K562 (cell line): ENCODE data around the gene ANKRD13D. TPM values are rescaled to one million over a fixed set of nuclear protein-coding genes. Genes with fewer than 3 reads are reported as not detected.

Experiments used
- BHLHE40 ChIP-seq: IDR thresholded peaks from 2 replicates; pipeline ENCODE4 v1.6.1; 2011; ENCODE audit warnings: low read length, improper control_type of control experiment
- CBX3 ChIP-seq, 2 experiments: IDR thresholded peaks; 1 replicate in 1 of 2; 2 replicates in 1 of 2; pipeline ENCODE4 v1.6.1; 2012; ENCODE audit warnings: inconsistent platforms in 2 of 2, low read length in 2 of 2, borderline replicate concordance in 1 of 2, control low read depth in 1 of 2
- CREM ChIP-seq: IDR thresholded peaks from 2 replicates; pipeline ENCODE4 v1.6.1; 2014; ENCODE audit warnings: antibody characterized with exemption, low read depth
- DMBX1 ChIP-seq: fragments of 250-450 bp; sonication (Bioruptor Pico); IDR thresholded peaks from 2 replicates; pipeline ENCODE4 v1.8.0; 2022; ENCODE audit warnings: inconsistent platforms, mild to moderate bottlenecking, moderate library complexity, borderline replicate concordance
- HDAC1 ChIP-seq, 2 experiments: fragments of 450-650 bp; IDR thresholded peaks; 2 replicates each; pipeline ENCODE4 v1.6.1; 2016 to 2017; ENCODE audit warnings: inconsistent platforms in 1 of 2, mild to moderate bottlenecking in 1 of 2, moderate library complexity in 1 of 2
- MCM5 ChIP-seq: fragments of 450-650 bp; IDR thresholded peaks from 2 replicates; pipeline ENCODE4 v1.6.1; 2016; ENCODE audit warnings: low read depth
- MTA3 ChIP-seq: fragments of 450-650 bp; formaldehyde crosslinking; IDR thresholded peaks from 2 replicates; pipeline ENCODE4 v1.6.1; 2017; ENCODE audit warnings: mild to moderate bottlenecking, borderline replicate concordance
- PBX2 ChIP-seq, 2 experiments: IDR thresholded peaks in 1 of 2; conservative IDR thresholded peaks in 1 of 2; 2 replicates each; pipeline ENCODE4 v1.6.1; 2016; ENCODE audit warnings: low read depth in 2 of 2, mild to moderate bottlenecking in 1 of 2, missing compliant biosample characterization in 1 of 2, missing genetic modification characterization in 1 of 2, moderate library complexity in 1 of 2
- PCBP1 ChIP-seq: fragments of 200-400 bp; formaldehyde crosslinking; IDR thresholded peaks from 2 replicates; pipeline ENCODE4 v1.6.1; 2018; ENCODE audit warnings: mild to moderate bottlenecking, low read depth, low read length; ENCODE audit not compliant: poor library complexity, severe bottlenecking
- RBM14 ChIP-seq: fragments of 200-400 bp; formaldehyde crosslinking; IDR thresholded peaks from 2 replicates; pipeline ENCODE4 v1.6.1; 2018; ENCODE audit warnings: low read depth, mild to moderate bottlenecking, low read length, moderate library complexity, borderline replicate concordance; ENCODE audit not compliant: insufficient read depth
- SFPQ ChIP-seq: fragments of 200-400 bp; formaldehyde crosslinking; IDR thresholded peaks from 2 replicates; pipeline ENCODE4 v1.6.1; 2017; ENCODE audit warnings: mild to moderate bottlenecking, low read depth, low read length, moderate library complexity
- TAF1 ChIP-seq: IDR thresholded peaks from 2 replicates; pipeline ENCODE4 v1.6.1; 2011; ENCODE audit warnings: mild to moderate bottlenecking, low read length, moderate library complexity; ENCODE audit not compliant: insufficient read depth, control insufficient read depth, severe bottlenecking; ENCODE audit errors: extremely low read depth
- TAF15 ChIP-seq: fragments of 200-400 bp; formaldehyde crosslinking; IDR thresholded peaks from 2 replicates; pipeline ENCODE4 v1.6.1; 2017; ENCODE audit warnings: mild to moderate bottlenecking, low read depth, low read length, moderate library complexity
- TFE3 ChIP-seq: fragments of 450-650 bp; formaldehyde crosslinking; IDR thresholded peaks from 2 replicates; pipeline ENCODE4 v1.4.0; 2020; ENCODE audit warnings: mild to moderate bottlenecking, mixed read lengths
- ZNF592 ChIP-seq: fragments of 450-650 bp; IDR thresholded peaks from 2 replicates; pipeline ENCODE4 v1.6.1; 2017; ENCODE audit warnings: antibody characterized with exemption, mild to moderate bottlenecking
- polyA plus RNA-seq, 8 experiments: library from polyadenylated mRNA; depleted of rRNA in 4 of 8; stranded (reverse) in 5 of 8; unstranded in 3 of 8; fragments of >200 nt; fragmentation: Nextera tagmentation in 2 of 8; fragmentation: Illumina TruSeq in 1 of 8; extraction: Ambion mirVana in 2 of 8; extraction: Trizol in 1 of 8; gene quantifications; 2 replicates each; pipeline versions ENCODE4 v1.2.1 to v1.2.3, GENCODE V29; 2011 to 2014; ENCODE audit warnings: inconsistent platforms in 1 of 8, missing spikeins in 1 of 8
- total RNA-seq, 7 experiments: library from RNA; depleted of rRNA in 6 of 7; stranded (reverse); fragments of >200 nt in 6 of 7; fragmentation: Illumina TruSeq in 2 of 7; extraction: Trizol in 2 of 7; gene quantifications; 2 replicates each; pipeline versions ENCODE4 v1.2.1 to v1.2.3, GENCODE V29; 2011 to 2021; ENCODE audit warnings: low replicate concordance in 1 of 7

The ANKRD13D gene
- total and polyA plus RNA-seq, 9 of the 15 experiments (the other 6 are each of a cell fraction or from before 2014, with no cell fraction given) = 0.94 to 40.9 (median 22.4) TPM

DNA sequence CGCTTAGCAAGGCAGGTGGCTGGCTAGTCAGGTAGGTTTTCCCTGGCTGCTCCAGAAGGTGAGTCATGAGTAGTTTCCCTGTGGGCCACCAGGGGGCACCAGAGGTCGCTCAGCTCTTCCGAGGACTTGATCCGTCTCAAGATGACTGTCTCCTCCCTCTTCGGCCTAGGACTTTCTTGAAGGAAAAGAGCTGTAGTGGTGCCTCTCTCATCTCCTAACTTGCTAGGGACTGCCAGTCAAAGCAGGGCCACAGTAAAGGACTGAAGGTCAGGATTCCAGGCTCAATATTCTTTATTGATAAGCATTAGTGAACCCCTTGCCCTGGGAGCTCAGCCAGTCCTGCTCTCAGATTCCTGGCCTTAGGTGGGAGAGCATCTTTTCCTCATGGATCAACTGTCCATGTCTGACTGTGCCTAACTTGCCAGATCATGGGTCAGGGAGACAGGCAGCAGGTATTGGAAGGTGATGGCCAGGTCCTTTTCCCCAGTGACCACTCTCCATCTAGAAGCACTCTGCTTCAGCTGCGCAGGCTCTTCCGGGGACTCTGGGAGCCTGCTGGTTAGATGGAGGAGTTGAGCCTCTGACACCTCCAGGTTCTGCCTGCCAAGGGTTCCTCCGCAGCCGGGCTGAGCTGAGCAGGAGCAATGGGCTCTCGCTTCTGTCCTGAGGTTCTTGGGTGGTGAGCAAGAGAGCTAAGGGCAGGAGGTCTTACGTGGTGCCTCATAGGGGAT is 62.3 kb downstream of the ANKRD13D start (continued):
- TF ChIP-seq ZNF592 (no peak; the same call in 1 of the 2 replicates), PBX2 (CRISPR knock-in tag; IDR thresholded peaks at IDR 0.05; ENCODE audit: low read depth) (no peak), PBX2 (tag; conservative IDR thresholded peaks at IDR 0.05; ENCODE audit: low read depth) (no peak), TAF15 (no peak), RBM14 (no peak), PCBP1 (no peak), CBX3 (IDR thresholded peaks at IDR 0.05; ENCODE audit: borderline replicate concordance in 1 of 2, low read length in 2 of 2) (no peak), BHLHE40 (no peak), SFPQ (no peak), TAF1 (no peak), DMBX1 (no peak), TFE3 (CRISPR knock-in tag) (no peak), HDAC1 (IDR thresholded peaks at IDR 0.05) (no peak), MCM5 (no peak), MTA3 (no peak), CREM (peak; percentile 42; the same call in 1 of the 2 replicates)
